ENCODE results near the gene SEC14L5. TPM values are rescaled to one million over a fixed set of nuclear protein-coding genes. Genes with fewer than 3 reads are reported as not detected.

The SEC14L5 gene
- total and polyA plus RNA-seq, 2 experiments from 2014 or later = 2.6 to 5.9 TPM

GRCh38 chr16:5005916-5006315 is 47.8 kb downstream of the SEC14L5 start:
- no peak overlapping the region for H3K4me2 ChIP-seq
- no peaks in the 10 kb centered on the region for H3K9me2 ChIP-seq (ENCODE audit: insufficient read depth)
- Mint-ChIP-seq H3K27me3 (ENCODE audit: insufficient read depth, low read depth, poor library complexity) (peaks cover 3% of the 10 kb centered on the region), H3K4me3 (no peak overlapping the region), H3K9me3 (no peaks in the 10 kb centered on the region; the same call in 2 of the 3 replicates), H3K27ac (no peak overlapping the region), H3K36me3 (ENCODE audit: low read depth) (no peaks in the 10 kb centered on the region), H3K4me1 (no peaks in the 10 kb centered on the region)
- no peak overlapping the region for H3K4me3 ChIP-seq
- ATAC-seq (no peak), DNase-seq (ENCODE audit: low spot score) (no peak)
- H4K20me1 ChIP-seq (replicated peaks; ENCODE audit: insufficient read depth) = no peaks in the 10 kb centered on the region
- H3F3A ChIP-seq (replicated peaks; ENCODE audit: low read depth) = no peaks in the 10 kb centered on the region
- TF ChIP-seq CTCF (conservative IDR thresholded peaks at IDR 0.05; ENCODE audit: low read depth in 2 of 2) (no peak), ZNF331 (CRISPR knock-in tag; IDR thresholded peaks at IDR 0.05; ENCODE audit: low read depth) (no peak), ZNF114 (CRISPR knock-in tag; IDR thresholded peaks at IDR 0.05) (no peak), CREB1 (CRISPR knock-in tag; IDR thresholded peaks at IDR 0.05; ENCODE audit: low read depth) (no peak), EZH2 (IDR thresholded peaks at IDR 0.05; ENCODE audit: low read depth, unreplicated experiment) (no peak), NANOG (IDR thresholded peaks at IDR 0.05; ENCODE audit: borderline replicate concordance) (no peak)
- no peak overlapping the region for H3K27ac ChIP-seq (ENCODE audit: low read depth)
- H3K4me1 ChIP-seq (ENCODE audit: insufficient read depth) = no peaks in the 10 kb centered on the region
- H3K36me3 ChIP-seq (ENCODE audit: insufficient read depth) = no peaks in the 10 kb centered on the region
- H3K79me2 ChIP-seq (replicated peaks; ENCODE audit: insufficient read depth) = no peaks in the 10 kb centered on the region
- no peak overlapping the region for H2AFZ ChIP-seq
- no peaks in the 10 kb centered on the region for H3K27me3 ChIP-seq (ENCODE audit: insufficient read depth)

DNA sequence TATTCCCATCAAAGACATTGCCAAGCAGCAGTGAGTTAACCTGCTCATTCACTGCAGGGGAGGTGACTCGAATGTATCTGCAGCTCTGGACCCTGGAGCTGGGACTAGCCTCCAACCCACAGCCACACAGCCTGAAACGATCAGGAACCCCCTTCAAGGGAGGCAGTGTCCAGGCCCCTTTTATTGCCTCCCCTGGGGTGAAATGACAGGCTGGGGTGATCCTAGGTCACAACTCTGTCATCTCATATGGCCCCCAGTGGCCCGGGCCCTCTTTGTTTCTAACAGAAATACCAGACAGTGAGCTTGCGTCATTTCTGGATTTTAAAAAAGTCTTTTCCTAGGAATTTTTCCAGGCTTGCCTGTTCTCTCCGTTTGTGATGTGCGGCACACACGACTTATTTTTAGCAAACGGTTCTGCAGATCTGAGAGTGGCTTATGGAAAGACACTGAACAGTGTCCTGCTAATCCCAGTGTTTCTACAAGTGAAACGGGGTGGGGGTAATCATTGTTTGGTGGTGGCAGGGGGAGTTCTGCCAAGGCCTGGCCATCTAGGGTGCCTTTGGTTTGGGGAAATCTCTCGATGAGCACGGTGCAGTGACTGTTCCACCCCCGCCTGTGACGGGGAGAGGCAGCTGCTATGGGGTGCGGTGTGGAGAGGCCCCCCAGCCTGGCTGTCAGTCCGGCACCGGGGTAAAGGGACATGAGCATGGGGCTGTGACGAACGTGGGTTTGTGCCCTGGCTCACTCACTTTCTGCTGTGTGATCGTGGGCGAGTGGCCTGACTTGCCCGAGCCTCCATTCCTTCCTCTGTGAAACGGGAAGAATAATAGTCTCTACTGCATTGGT is 48.4 kb downstream of the SEC14L5 start:
- no peak for DNase-seq (ENCODE audit: low spot score)
- Histone ChIP-seq H4K20me1 (replicated peaks; ENCODE audit: insufficient read depth) (no peaks in the 10 kb centered on the region), H3K4me2 (no peak overlapping the region), H3K9me2 (ENCODE audit: insufficient read depth) (no peaks in the 10 kb centered on the region), H3K4me1 (ENCODE audit: insufficient read depth) (no peaks in the 10 kb centered on the region), H3K79me2 (replicated peaks; ENCODE audit: insufficient read depth) (no peaks in the 10 kb centered on the region), H3K36me3 (ENCODE audit: insufficient read depth) (no peaks in the 10 kb centered on the region), H3K4me3 (no peak overlapping the region), H3K27ac (ENCODE audit: low read depth) (no peak overlapping the region), H3F3A (replicated peaks; ENCODE audit: low read depth) (no peaks in the 10 kb centered on the region), H3K27me3 (ENCODE audit: insufficient read depth) (no peaks in the 10 kb centered on the region), H2AFZ (no peak overlapping the region)
- Mint-ChIP-seq H3K9me3 (no peaks in the 10 kb centered on the region; the same call in 2 of the 3 replicates), H3K27me3 (ENCODE audit: insufficient read depth, low read depth, poor library complexity) (peaks cover 1% of the 10 kb centered on the region), H3K4me1 (no peaks in the 10 kb centered on the region), H3K27ac (no peak overlapping the region), H3K4me3 (no peak overlapping the region), H3K36me3 (ENCODE audit: low read depth) (no peaks in the 10 kb centered on the region)
- ATAC-seq = no peak
- TF ChIP-seq CTCF (conservative IDR thresholded peaks at IDR 0.05; ENCODE audit: low read depth in 2 of 2) = no peak
- no peak for TF ChIP-seq CREB1 (CRISPR knock-in tag; IDR thresholded peaks at IDR 0.05; ENCODE audit: low read depth)
- TF ChIP-seq, protein P1, sequence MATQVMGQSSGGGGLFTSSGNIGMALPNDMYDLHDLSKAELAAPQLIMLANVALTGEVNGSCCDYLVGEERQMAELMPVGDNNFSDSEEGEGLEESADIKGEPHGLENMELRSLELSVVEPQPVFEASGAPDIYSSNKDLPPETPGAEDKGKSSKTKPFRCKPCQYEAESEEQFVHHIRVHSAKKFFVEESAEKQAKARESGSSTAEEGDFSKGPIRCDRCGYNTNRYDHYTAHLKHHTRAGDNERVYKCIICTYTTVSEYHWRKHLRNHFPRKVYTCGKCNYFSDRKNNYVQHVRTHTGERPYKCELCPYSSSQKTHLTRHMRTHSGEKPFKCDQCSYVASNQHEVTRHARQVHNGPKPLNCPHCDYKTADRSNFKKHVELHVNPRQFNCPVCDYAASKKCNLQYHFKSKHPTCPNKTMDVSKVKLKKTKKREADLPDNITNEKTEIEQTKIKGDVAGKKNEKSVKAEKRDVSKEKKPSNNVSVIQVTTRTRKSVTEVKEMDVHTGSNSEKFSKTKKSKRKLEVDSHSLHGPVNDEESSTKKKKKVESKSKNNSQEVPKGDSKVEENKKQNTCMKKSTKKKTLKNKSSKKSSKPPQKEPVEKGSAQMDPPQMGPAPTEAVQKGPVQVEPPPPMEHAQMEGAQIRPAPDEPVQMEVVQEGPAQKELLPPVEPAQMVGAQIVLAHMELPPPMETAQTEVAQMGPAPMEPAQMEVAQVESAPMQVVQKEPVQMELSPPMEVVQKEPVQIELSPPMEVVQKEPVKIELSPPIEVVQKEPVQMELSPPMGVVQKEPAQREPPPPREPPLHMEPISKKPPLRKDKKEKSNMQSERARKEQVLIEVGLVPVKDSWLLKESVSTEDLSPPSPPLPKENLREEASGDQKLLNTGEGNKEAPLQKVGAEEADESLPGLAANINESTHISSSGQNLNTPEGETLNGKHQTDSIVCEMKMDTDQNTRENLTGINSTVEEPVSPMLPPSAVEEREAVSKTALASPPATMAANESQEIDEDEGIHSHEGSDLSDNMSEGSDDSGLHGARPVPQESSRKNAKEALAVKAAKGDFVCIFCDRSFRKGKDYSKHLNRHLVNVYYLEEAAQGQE (IDR thresholded peaks at IDR 0.05; ENCODE audit: unreplicated experiment) = no peak
- no peak for TF ChIP-seq NANOG (IDR thresholded peaks at IDR 0.05; ENCODE audit: borderline replicate concordance)
- TF ChIP-seq ZNF331 (CRISPR knock-in tag; IDR thresholded peaks at IDR 0.05; ENCODE audit: low read depth) = no peak
- no peak for TF ChIP-seq EZH2phosphoT487 (IDR thresholded peaks at IDR 0.05; ENCODE audit: unreplicated experiment)
- TF ChIP-seq POLR2AphosphoS5 (IDR thresholded peaks at IDR 0.05; ENCODE audit: low read depth) = no peak
- no peak for TF ChIP-seq EZH2 (IDR thresholded peaks at IDR 0.05; ENCODE audit: low read depth, unreplicated experiment)
- no peak for TF ChIP-seq ZNF114 (CRISPR knock-in tag; IDR thresholded peaks at IDR 0.05)
